Dendritic cell treated with granulocyte-macrophage colony-stimulating factor and Interleukin-4, amounts not matched to agents 40 ng/mL and 50 ng/mL, for 4 days (primary cell): ENCODE data around the gene DYNC2LI1.

Source experiments
- H3K27ac Mint-ChIP-seq: one replicate; pipeline ENCODE4 v1.8.0; 2022; ENCODE audit warnings: mild to moderate bottlenecking, mixed read lengths
- H3K27me3 Mint-ChIP-seq: one replicate; pipeline ENCODE4 v1.8.0; 2022; ENCODE audit warnings: mild to moderate bottlenecking, mixed read lengths
- H3K36me3 Mint-ChIP-seq: one replicate; pipeline ENCODE4 v1.8.0; 2022; ENCODE audit warnings: low read depth, mixed read lengths
- H3K4me1 Mint-ChIP-seq: one replicate; pipeline ENCODE4 v1.8.0; 2022; ENCODE audit warnings: low read depth, mixed read lengths
- H3K4me3 Mint-ChIP-seq: one replicate; pipeline ENCODE4 v1.8.0; 2022; ENCODE audit warnings: mild to moderate bottlenecking, moderate library complexity, mixed read lengths
- H3K9me3 Mint-ChIP-seq: one replicate; pipeline ENCODE4 v1.8.0; 2022; ENCODE audit warnings: mixed read lengths
- intact Hi-C: fragments of 100-400 bp; cut with micrococcal nuclease; formaldehyde crosslinking; loops from one replicate; pipeline ENCODE4 v1.15.0; 2022

The DYNC2LI1 gene

DNA sequence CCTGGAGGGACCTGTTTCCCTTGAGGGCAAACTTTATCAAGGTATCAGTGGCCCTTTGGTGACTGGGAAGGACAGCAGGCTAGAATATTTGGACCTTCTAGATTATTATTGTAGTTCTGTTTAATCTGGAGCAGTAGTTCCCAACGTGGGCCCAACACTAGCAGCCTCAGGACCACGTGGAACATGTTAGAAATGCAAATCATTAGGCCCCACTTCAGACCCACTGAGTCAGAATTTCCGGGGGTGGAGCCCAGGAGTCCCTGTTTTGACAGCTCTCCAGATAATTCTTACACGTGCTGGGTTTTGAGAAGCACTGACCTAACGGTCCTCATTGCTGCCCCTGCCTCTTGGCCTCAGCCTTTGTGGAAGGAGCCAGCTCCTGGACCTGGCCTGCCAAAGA lies 25.5 kb upstream of the DYNC2LI1 start:
- H3K9me3 Mint-ChIP-seq, result no peaks in the 10 kb centered on the region
- no peak overlapping the region for H3K4me3 Mint-ChIP-seq
- H3K27me3 Mint-ChIP-seq, result no peaks in the 10 kb centered on the region
- intact Hi-C loops, result no loop called here
- no peak overlapping the region for H3K27ac Mint-ChIP-seq
- H3K36me3 Mint-ChIP-seq, result no peaks in the 10 kb centered on the region
- H3K4me1 Mint-ChIP-seq, result no peaks in the 10 kb centered on the region

DNA sequence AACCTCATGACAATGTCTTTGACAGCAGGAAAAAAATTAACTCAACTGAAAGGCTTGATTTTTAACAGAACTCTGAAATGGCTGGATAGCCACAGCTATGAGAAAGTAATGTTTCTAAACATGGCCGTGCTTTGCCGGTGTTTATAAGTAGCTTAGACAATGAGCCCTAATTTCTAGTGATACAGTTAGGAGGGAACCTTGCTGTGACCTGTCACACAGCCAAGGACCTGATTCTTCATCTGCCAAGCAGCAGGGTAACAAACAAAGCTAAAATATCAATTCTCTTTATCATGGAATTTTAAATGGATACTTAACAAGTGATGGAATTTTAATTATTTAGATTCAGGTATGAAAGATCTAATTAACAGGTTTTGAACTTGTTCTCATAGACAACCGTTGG lies 24.3 kb upstream of the DYNC2LI1 start:
- intact Hi-C loops, result no loop called here
- H3K9me3 Mint-ChIP-seq, result no peaks in the 10 kb centered on the region
- no peaks in the 10 kb centered on the region for H3K36me3 Mint-ChIP-seq
- no peaks in the 10 kb centered on the region for H3K4me1 Mint-ChIP-seq
- H3K4me3 Mint-ChIP-seq, result no peak overlapping the region
- H3K27me3 Mint-ChIP-seq, result no peaks in the 10 kb centered on the region
- H3K27ac Mint-ChIP-seq, result no peak overlapping the region

DNA sequence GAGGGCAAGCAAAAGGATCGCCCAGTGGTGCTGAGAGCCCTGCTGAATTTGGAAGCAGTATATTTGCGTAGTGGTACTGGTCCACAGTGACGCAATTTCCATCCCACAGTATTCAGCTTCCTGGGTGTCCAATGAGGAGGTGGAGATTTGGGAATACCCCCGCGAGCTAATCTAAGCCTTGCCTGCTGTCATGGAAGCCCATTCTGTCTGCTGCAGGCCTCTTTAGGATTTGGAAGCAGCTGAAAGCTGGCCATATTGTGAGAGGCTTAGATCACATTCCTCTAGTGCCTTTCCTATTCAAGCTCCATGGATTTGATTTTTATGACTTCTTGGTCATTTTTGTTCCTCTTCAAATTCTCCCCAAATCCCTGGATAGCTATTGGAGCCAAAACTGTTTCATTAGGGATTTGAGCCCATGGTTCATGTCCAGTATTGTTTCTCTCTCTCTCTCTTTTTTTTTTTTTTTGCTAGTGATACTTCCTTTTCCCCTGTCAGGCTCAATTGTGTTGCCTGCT lies 22.3 kb upstream of the DYNC2LI1 start:
- Mint-ChIP-seq H3K9me3 (no peaks in the 10 kb centered on the region), H3K36me3 (no peaks in the 10 kb centered on the region), H3K27ac (no peak overlapping the region), H3K4me1 (no peaks in the 10 kb centered on the region), H3K4me3 (no peak overlapping the region), H3K27me3 (no peaks in the 10 kb centered on the region)
- intact Hi-C loops, result no loop called here

DNA sequence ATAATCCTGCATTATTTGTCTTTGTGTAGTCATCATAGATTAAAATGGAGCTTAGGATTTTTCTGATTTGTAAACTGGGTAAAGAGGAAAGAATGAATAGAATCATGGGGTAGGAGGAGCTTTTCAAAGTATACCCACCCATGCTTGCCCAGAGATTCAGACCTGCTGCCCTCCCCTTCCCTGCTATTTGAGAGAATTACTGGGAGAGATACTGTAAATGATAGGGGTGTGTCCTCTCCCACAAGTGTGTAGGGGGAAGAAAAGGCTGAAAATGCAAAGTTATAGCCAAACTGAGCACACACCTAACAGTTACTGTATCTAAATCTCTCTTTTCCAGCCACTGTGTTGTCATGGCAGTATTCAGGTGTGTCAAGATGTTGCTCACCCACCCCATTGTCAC lies 21.5 kb upstream of the DYNC2LI1 start:
- intact Hi-C loops, result no loop called here
- Mint-ChIP-seq H3K9me3 (no peaks in the 10 kb centered on the region), H3K36me3 (no peaks in the 10 kb centered on the region), H3K27ac (no peak overlapping the region), H3K27me3 (no peaks in the 10 kb centered on the region), H3K4me1 (no peaks in the 10 kb centered on the region), H3K4me3 (no peak overlapping the region)

DNA sequence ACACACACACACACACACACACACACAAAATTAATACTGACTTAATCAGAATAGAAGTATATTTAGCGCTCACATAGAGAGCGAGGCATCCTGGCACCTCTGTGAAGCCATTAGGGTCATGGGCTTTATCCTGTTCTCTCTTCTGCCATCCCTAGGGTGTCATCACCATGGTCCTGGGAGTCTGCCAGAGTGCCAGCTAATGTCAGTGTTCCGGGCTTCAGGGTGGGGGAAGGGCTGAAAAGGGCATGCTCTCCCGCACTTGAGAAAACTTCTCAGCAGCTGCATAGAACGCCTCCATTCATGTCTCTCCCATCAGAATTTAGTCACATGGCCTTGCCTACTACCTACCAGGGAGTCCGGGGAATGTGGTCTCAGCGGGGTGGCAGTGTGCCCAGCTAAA lies 19.7 kb upstream of the DYNC2LI1 start:
- Mint-ChIP-seq H3K4me1 (no peaks in the 10 kb centered on the region), H3K27me3 (no peaks in the 10 kb centered on the region), H3K4me3 (no peak overlapping the region), H3K36me3 (no peaks in the 10 kb centered on the region), H3K9me3 (no peaks in the 10 kb centered on the region), H3K27ac (no peak overlapping the region)
- intact Hi-C loops, result no loop called here

DNA sequence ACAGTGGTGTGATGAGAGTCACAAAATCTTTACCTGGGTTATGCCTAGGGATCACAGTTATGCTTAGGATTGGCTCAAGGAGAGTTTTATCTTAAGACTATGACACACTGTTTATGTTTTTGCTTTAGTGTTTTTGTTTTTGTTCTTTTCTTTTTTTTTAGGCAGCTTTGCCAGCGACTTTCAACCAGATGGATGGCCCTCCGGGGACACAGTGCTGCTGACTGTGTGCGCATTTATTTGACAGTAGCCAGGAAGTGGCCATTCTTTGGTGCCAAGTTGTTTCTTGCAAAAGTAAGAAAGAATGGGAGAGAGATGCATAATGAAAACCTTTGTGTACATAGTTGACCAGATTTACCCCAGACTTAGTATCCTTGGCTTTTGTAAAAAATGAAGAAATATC lies 15.1 kb upstream of the DYNC2LI1 start:
- no peak overlapping the region for H3K27ac Mint-ChIP-seq
- no peaks in the 10 kb centered on the region for H3K4me1 Mint-ChIP-seq
- H3K27me3 Mint-ChIP-seq, result no peaks in the 10 kb centered on the region
- H3K36me3 Mint-ChIP-seq, result no peaks in the 10 kb centered on the region
- H3K4me3 Mint-ChIP-seq, result no peak overlapping the region
- H3K9me3 Mint-ChIP-seq, result no peaks in the 10 kb centered on the region
- intact Hi-C loops, result no loop called here

DNA sequence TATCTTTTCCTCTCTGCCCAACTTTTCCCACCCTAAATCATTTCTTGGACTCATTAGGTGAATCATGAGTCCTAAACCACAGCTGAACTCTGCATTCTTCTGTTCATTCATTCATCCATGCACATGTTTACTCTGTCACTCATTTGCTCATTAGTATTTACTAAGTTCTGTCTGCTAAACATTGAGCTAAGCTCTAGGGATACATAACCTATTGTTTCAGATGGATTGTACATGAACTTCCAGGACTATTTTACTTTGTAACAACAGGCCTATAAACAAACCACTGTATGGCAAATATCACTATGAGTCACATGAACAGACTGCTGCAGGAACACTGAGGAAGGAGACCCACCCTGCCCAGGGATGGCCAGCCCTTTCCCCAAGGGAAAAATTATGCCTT lies 14.6 kb upstream of the DYNC2LI1 start:
- Mint-ChIP-seq H3K9me3 (no peaks in the 10 kb centered on the region), H3K27me3 (no peaks in the 10 kb centered on the region), H3K36me3 (no peaks in the 10 kb centered on the region), H3K4me1 (no peaks in the 10 kb centered on the region), H3K4me3 (no peak overlapping the region), H3K27ac (no peak overlapping the region)
- intact Hi-C loops, result no loop called here

DNA sequence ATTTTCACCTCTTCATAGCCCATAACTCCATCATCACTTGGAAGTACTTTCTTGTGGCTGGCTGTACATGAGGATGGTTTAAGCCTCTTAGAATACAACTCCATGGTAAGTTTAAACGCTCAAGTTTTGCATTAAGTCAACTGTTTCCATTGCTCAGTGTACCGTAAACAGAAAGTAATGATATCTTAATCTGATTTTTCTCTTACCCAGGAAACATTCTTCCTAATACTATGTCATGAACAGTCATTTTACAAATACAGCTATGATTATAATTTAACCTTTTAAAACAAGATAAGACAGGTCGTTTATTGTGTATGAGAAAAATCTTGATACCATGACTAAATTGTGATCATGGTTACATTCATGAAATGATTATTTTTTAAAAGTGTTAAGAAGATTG lies 11.6 kb upstream of the DYNC2LI1 start:
- intact Hi-C loops, result no loop called here
- no peaks in the 10 kb centered on the region for H3K27me3 Mint-ChIP-seq
- no peak overlapping the region for H3K27ac Mint-ChIP-seq
- H3K4me1 Mint-ChIP-seq, result no peaks in the 10 kb centered on the region
- H3K4me3 Mint-ChIP-seq, result no peak overlapping the region
- no peaks in the 10 kb centered on the region for H3K9me3 Mint-ChIP-seq
- H3K36me3 Mint-ChIP-seq, result no peaks in the 10 kb centered on the region

DNA sequence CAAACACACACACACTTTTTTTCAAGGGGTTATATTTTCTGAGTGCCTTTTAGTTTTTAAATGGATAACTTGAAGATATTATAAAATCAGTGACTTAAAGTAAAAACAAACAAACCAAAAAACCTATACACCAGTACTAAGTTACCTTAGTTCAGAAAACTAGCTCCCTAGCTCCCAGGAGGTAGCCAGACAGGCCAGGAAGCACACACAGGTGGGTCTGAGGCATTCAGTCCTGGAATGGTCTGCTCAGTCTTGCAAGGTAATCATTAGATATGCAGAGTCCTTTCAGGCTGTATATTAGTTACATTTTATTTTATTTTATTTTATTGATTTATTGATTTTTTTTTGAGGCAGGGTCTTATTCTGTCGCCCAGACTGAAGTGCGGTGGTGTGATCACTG lies 10.7 kb upstream of the DYNC2LI1 start:
- Mint-ChIP-seq H3K4me1 (no peaks in the 10 kb centered on the region), H3K27me3 (no peaks in the 10 kb centered on the region), H3K27ac (no peak overlapping the region), H3K36me3 (no peaks in the 10 kb centered on the region), H3K4me3 (no peak overlapping the region), H3K9me3 (no peaks in the 10 kb centered on the region)
- intact Hi-C loops, result no loop called here

DNA sequence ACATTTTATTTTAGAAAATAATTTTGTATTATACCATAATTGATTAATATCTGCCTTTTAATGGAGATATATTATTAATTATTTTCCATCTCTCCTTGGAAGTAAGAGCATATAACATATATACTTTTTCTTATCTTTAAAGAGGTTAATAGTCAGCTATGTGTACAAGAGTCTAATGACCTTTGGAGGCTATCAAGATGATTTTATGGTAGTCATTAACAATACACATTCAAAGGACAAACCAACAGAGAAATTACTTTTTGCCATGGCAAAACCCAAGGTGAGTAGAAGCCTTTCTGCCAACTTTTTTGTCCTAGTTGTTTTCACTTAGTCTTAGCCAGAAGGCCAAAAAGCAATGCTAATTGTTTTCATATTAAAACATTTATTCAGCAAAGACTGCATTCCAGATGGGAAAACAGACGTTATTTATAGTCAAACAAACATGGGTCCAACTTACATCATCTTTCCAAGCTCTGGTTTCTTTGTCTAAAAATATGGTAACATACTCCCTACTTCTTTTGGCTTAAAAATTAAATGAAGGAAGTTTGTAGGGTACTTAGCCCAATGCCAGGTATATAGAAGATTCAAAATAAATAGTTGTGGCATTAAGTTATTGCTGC lies 9.6 kb upstream of the DYNC2LI1 start:
- Mint-ChIP-seq H3K27ac (no peak overlapping the region), H3K4me1 (no peaks in the 10 kb centered on the region), H3K36me3 (no peaks in the 10 kb centered on the region), H3K9me3 (no peaks in the 10 kb centered on the region), H3K4me3 (no peak overlapping the region), H3K27me3 (no peaks in the 10 kb centered on the region)
- intact Hi-C loops, result no loop called here

DNA sequence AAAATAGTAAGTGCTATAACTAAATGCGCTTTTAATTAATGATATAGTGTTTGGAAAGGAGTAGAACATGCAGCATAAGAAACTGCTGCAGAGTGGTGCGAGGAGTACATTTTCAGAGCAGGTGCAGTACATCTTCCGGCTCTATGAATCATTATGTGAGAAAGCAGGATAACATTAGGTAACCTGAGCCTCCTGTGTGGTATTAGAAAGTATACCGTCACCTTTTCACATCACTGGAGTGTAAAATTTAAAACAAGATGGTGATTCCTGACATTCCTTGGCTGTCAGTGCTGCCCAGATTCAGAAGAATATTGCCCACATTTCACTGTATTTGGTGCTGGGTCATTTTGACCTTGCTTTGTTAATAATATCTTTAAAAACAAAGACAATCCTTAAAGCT lies 7.8 kb upstream of the DYNC2LI1 start:
- Mint-ChIP-seq H3K9me3 (no peaks in the 10 kb centered on the region), H3K27me3 (peaks cover 3% of the 10 kb centered on the region), H3K27ac (no peak overlapping the region), H3K36me3 (no peaks in the 10 kb centered on the region), H3K4me1 (no peaks in the 10 kb centered on the region), H3K4me3 (no peak overlapping the region)
- intact Hi-C loops, result no loop called here

DNA sequence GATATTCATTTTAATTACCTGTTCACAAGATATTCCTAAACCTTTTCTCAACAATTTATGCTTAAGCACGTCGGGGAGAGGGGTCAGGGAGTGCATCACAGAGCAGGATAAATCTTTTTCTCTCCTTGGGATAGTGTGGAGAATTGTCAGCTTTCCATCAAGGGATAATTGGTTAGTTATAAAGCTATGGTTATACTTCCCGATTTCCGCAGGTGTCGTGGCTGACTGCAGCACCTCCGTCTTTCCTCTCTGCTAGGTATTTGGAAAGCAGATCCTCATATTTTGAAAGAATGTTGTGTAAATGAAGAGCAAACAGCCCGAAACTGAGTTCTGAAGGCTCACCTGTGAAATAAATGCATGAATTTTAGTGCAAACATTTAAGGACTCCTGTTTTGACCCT lies 778 bp downstream of the DYNC2LI1 start:
- Mint-ChIP-seq H3K27ac (peak overlapping the region; percentile 95), H3K4me1 (peaks cover 12% of the 10 kb centered on the region), H3K27me3 (peaks cover 3% of the 10 kb centered on the region), H3K36me3 (peaks cover 6% of the 10 kb centered on the region), H3K4me3 (peak overlapping the region; percentile 98), H3K9me3 (no peaks in the 10 kb centered on the region)
- intact Hi-C loops, result loop anchor here (5.0 kb wide), 1 partner anchor 223 kb away; the partner anchor contains the start of gene LRPPRC

DNA sequence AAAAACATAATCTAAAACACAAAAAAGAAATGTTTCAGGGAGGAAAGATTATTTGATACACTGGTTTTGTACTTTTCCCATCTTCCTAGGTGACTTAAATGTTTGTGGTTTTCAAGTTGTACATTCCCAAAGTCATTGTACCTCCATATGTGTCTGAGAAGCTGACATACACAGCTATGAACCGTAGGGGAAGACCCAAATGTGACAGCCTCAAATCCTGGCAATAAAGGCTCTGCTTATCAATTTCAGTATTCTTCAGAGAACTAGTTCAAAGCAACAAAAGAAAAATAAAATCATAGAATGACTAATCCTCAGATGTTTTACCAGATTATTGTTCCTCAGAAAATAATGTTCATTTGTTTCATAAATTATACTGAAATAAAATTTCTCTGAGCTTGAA lies 2.5 kb downstream of the DYNC2LI1 start:
- Mint-ChIP-seq H3K27ac (no peak overlapping the region), H3K9me3 (no peaks in the 10 kb centered on the region), H3K27me3 (no peaks in the 10 kb centered on the region), H3K4me1 (peaks cover 12% of the 10 kb centered on the region), H3K36me3 (peaks cover 6% of the 10 kb centered on the region), H3K4me3 (no peak overlapping the region)
- intact Hi-C loops, result no loop called here

DNA sequence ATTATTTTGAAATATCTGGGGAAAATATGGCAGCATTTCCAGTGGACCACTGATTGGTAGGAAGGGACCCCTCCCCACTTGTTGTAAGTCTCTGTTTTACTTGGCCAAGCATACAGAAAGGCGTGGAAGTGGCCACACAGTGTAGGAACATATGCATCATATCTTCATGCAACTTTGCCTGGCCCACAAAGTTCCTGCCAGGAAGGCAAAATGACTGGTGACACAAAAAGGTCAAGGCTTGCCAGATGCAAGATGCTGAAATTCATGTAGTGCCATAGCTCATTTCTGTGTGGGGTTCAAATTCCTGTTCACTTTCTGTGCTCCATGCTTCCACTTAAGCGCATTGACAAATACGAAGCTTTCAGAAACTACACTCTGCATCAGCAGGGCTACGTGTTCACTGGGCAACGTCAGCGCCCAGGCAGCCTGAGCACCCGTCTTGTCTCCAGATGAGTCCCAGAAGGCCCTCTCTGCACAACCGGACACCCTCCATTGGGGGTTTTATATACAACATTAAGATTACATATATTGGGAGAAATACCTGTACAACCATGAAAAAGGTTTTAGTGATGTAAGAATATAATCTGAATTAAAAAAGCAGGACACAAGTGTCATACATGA lies 3.6 kb downstream of the DYNC2LI1 start:
- no peak overlapping the region for H3K27ac Mint-ChIP-seq
- H3K27me3 Mint-ChIP-seq, result no peaks in the 10 kb centered on the region
- no peaks in the 10 kb centered on the region for H3K9me3 Mint-ChIP-seq
- no peak overlapping the region for H3K4me3 Mint-ChIP-seq
- intact Hi-C loops, result no loop called here
- peaks cover 12% of the 10 kb centered on the region for H3K4me1 Mint-ChIP-seq
- peaks cover 6% of the 10 kb centered on the region for H3K36me3 Mint-ChIP-seq

DNA sequence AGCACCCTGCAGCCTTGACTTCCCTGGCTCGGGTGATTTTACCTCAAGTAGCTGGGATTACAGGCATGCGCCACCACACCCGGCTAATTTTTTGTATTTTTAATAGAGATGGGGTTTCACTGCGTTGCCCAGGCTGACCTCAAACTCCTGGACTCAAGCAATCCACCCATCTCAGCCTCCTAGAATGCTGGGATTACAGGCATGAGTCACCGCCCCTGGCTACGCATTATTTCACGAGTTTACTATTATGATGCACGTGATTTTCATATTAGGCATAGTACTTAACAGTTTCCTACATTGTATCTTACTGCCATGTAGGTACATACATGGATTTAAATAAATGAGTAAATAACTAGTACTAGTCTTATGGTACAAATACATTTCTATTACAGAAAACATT lies 4.4 kb downstream of the DYNC2LI1 start:
- Mint-ChIP-seq H3K36me3 (peaks cover 6% of the 10 kb centered on the region), H3K27me3 (no peaks in the 10 kb centered on the region), H3K4me3 (no peak overlapping the region), H3K9me3 (no peaks in the 10 kb centered on the region), H3K4me1 (peaks cover 12% of the 10 kb centered on the region), H3K27ac (no peak overlapping the region)
- intact Hi-C loops, result no loop called here
